Mesenteric fat pad (tissue), 1 donor: Measurements from ENCODE around the gene ACTL7B. TPM values are rescaled to one million over a fixed set of nuclear protein-coding genes. Genes with fewer than 3 reads are reported as not detected.
"Not testable (repeated sequence)": the region's sequence is repeated elsewhere in the genome, so short reads cannot be mapped to it uniquely, and the experiment has no call there.

Source experiments
- DNase-seq: peaks from one replicate; pipeline ENCODE4 v3.0.0-alpha.2; 2020; ENCODE audit warnings: low spot score
- long read RNA-seq: library from polyadenylated mRNA; unstranded; transcript quantifications from one replicate; pipeline ENCODE4 v2.0.0, GENCODE V29; 2020
- total RNA-seq: library from RNA; stranded (reverse); fragmentation: NEBNext Ultra II Directional; extraction: Animal tissue kit (Norgen Biotek cat#: 25700); gene quantifications from one replicate; pipeline ENCODE4 v1.2.1, GENCODE V29; 2021
- donor health status: DM: yes; HTN: yes; CAD: no.

The ACTL7B gene
- total RNA-seq, result not detected
- long read RNA-seq, result 0 reads

- DNase-seq, result no peak
These were observed at the start of gene ACTL7B for GRCh38 chr9:108855888-108856287. TSS of gene ACTL7B (minus strand) at chr9:108855986. CDS start at chr9:108855930, 56 bp downstream.

- no peak for DNase-seq
These were observed 49.7 kb upstream of the ACTL7B start for GRCh38 chr9:108905494-108905893.

- DNase-seq, result no peak
These were observed 48.4 kb upstream of the ACTL7B start for GRCh38 chr9:108904161-108904560.

- no peak for DNase-seq
These were observed 47.8 kb upstream of the ACTL7B start for GRCh38 chr9:108903420-108904103.

GRCh38 chr9:108900176-108900575, 44.4 kb upstream of the ACTL7B start:
- DNase-seq, result no peak

GRCh38 chr9:108899023-108899695, 43.4 kb upstream of the ACTL7B start:
- DNase-seq, result not testable (repeated sequence)

GRCh38 chr9:108897324-108898096, 41.7 kb upstream of the ACTL7B start:
- no peak for DNase-seq

GRCh38 chr9:108894225-108894997, 38.6 kb upstream of the ACTL7B start:
- no peak for DNase-seq

- no peak for DNase-seq
These were observed 33.9 kb upstream of the ACTL7B start for GRCh38 chr9:108889649-108890067.

- not testable (repeated sequence) for DNase-seq
These were observed 30.9 kb upstream of the ACTL7B start for GRCh38 chr9:108886594-108887271.

- no peak for DNase-seq
These were observed 30.0 kb upstream of the ACTL7B start for GRCh38 chr9:108885643-108886348.

GRCh38 chr9:108884701-108885100, 28.9 kb upstream of the ACTL7B start:
- no peak for DNase-seq

GRCh38 chr9:108883085-108883484, 27.3 kb upstream of the ACTL7B start:
- DNase-seq, result no peak

GRCh38 chr9:108882052-108882888, 26.5 kb upstream of the ACTL7B start:
- no peak for DNase-seq

- no peak for DNase-seq
These were observed 25.0 kb upstream of the ACTL7B start for GRCh38 chr9:108880738-108881316.

GRCh38 chr9:108877524-108877923, 21.7 kb upstream of the ACTL7B start:
- no peak for DNase-seq

GRCh38 chr9:108876425-108876824, 20.6 kb upstream of the ACTL7B start:
- DNase-seq, result no peak

- DNase-seq, result no peak
These were observed 18.4 kb upstream of the ACTL7B start for GRCh38 chr9:108874058-108874788.
